ENCODE measurements around the gene PIWIL4. TPM values are rescaled to one million over a fixed set of nuclear protein-coding genes. Genes with fewer than 3 reads are reported as not detected.
A peak's percentile ranks its signal among the peaks of the same experiment; 100 is the strongest.

PIWIL4 gene
- total and polyA plus RNA-seq, 11 donors = 0.33 to 2.4 (median 1.1) TPM

DNA sequence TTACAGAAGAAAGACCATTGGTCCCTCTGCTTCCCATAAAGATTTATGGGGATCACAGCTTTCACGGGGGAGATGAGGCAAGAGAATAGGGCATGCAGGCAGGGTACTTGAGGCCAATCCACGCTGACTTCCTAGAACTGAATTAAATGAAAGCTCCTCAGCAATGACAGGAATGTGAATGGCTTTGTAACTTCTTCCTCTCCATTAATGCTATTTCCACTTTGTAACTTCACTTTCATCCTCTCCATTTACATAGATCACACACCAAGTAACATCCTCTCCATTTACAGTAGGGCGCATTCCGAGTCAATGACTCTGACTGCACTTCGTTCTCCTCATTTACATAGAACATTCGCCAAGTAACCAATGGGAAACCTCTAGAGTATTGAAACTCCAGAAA is 89.8 kb downstream of the PIWIL4 start:
- no peak for ATAC-seq
- no peaks in the 10 kb centered on the region for H3K9me3 ChIP-seq
- intact Hi-C loops (cut with DNase I) = loop anchor here in 2 of 10 donors (5.0 kb wide), 2 partner anchors 75 to 95 kb away; no protein-coding TSS in a partner anchor

DNA sequence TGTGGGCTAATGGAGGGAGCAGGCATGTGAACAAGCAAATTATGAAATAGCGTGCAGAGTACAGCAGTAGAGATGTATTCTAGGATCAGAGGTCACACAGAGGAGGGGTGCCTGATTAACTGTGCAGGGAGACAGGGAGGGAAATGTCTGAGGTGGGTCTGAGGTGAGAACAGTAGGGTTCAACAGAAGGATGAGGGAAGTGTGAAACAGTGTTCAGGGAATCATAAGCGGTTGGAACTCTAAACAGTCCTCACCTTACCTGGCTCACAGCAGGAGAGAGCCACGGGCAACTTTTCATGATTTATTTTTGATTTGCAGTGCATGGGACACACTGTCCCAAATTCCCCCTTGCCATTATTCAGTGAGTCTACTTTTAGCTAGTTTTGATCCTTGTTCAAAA is 90.5 kb downstream of the PIWIL4 start:
- intact Hi-C loops (cut with DNase I) = loop anchor here in 2 of 10 donors (5.0 kb wide), 2 partner anchors 75 to 95 kb away; no protein-coding TSS in a partner anchor
- Histone ChIP-seq H3K27ac (peak overlapping the region in 5 of 12 donors; percentile 1 to 52 (median 45)), H3K27me3 (no peaks in the 10 kb centered on the region), H3K4me3 (no peak overlapping the region), H3K36me3 (no peaks in the 10 kb centered on the region), H3K9me3 (no peaks in the 10 kb centered on the region), H3K4me1 (peaks cover 0 to 16% (median 0%) of the 10 kb centered on the region in 12 donors)
- no peak for TF ChIP-seq POLR2A (IDR thresholded peaks at IDR 0.05)
- TF ChIP-seq, protein P1, sequence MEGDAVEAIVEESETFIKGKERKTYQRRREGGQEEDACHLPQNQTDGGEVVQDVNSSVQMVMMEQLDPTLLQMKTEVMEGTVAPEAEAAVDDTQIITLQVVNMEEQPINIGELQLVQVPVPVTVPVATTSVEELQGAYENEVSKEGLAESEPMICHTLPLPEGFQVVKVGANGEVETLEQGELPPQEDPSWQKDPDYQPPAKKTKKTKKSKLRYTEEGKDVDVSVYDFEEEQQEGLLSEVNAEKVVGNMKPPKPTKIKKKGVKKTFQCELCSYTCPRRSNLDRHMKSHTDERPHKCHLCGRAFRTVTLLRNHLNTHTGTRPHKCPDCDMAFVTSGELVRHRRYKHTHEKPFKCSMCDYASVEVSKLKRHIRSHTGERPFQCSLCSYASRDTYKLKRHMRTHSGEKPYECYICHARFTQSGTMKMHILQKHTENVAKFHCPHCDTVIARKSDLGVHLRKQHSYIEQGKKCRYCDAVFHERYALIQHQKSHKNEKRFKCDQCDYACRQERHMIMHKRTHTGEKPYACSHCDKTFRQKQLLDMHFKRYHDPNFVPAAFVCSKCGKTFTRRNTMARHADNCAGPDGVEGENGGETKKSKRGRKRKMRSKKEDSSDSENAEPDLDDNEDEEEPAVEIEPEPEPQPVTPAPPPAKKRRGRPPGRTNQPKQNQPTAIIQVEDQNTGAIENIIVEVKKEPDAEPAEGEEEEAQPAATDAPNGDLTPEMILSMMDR (IDR thresholded peaks at IDR 0.05) = no peak
- no peak for DNase-seq
- WGBS, 4 donors = 80 to 90% (median 87%) methylated on average over 3 of the region's 3 CpGs
- no peak for ATAC-seq

More for the DNA sequence above, 89.8 kb downstream of the PIWIL4 start:
- 87 to 89% (median 88%) methylated on average over 6 of the region's 6 CpGs for WGBS, 4 donors
- DNase-seq = no peak
- no peak overlapping the region for H3K27ac ChIP-seq
- no peak overlapping the region for H3K4me3 ChIP-seq
- no peaks in the 10 kb centered on the region for H3K36me3 ChIP-seq
- H3K27me3 ChIP-seq = no peaks in the 10 kb centered on the region
- no peak for TF ChIP-seq POLR2A (IDR thresholded peaks at IDR 0.05)
- TF ChIP-seq, protein P1 (IDR thresholded peaks at IDR 0.05) = no peak
- H3K4me1 ChIP-seq = peaks cover 0 to 16% (median 0%) of the 10 kb centered on the region in 12 donors

DNA sequence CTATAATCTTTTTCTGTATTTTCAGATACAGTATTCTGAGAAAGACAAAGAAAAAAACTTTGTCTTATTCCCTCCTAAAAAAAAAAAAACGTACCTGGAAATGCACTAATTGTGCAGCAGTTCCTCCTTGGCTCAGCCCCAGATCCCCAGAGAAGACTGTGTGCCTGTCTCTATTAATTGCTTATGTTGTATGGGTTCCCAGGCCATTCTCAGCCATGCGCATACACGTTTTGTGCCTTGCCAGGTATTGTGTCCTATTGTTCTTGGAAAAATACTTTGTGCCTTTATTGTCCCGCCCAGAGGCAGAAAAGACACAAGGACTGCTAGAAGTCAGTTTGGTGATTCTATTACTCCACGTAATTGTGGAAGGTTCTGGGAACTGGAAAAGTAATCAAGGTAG is 91.2 kb downstream of the PIWIL4 start:
- no peak overlapping the region for H3K4me3 ChIP-seq
- H3K36me3 ChIP-seq = no peaks in the 10 kb centered on the region
- WGBS, 4 donors = 49 to 55% (median 51%) methylated on average over 5 of the region's 5 CpGs
- peaks cover 0 to 4% (median 0%) of the 10 kb centered on the region in 12 donors for H3K9me3 ChIP-seq
- ATAC-seq (peak; percentile 65 to 94 (median 74)), DNase-seq (peak in 4 of 5 donors; percentile 47 to 64 (median 56))
- peaks cover 0 to 16% (median 0%) of the 10 kb centered on the region in 12 donors for H3K4me1 ChIP-seq
- TF ChIP-seq POLR2A (IDR thresholded peaks at IDR 0.05) = no peak
- TF ChIP-seq, protein P1 (IDR thresholded peaks at IDR 0.05) = no peak
- H3K27ac ChIP-seq = peak overlapping the region in 11 of 12 donors; percentile 10 to 58 (median 42)
- intact Hi-C loops (cut with DNase I) = loop anchor here in 2 of 10 donors (5.0 kb wide), 2 partner anchors 74 to 94 kb away; no protein-coding TSS in a partner anchor
- no peaks in the 10 kb centered on the region for H3K27me3 ChIP-seq

DNA sequence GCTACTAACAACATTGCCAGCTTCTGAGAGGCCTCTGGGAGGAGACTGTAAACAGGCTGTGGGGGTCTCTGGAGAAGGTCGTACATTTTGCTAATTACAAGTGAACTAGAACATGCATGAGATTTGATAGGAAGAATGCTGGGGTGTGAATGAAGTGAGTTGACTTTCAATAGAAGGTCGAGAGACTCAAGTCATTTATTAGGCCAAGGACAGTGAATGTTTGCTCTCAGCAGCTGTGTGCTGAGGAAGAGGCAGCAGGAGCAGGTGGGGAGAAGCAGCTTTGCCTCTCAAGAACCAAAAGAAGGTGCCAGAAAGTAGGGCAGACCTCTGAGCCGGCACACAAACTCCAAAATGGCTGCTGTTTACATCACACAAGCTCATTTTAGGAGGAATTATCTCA is 91.7 kb downstream of the PIWIL4 start:
- H3K27ac ChIP-seq = peak overlapping the region in 10 of 12 donors; percentile 10 to 58 (median 42)
- 44 to 69% (median 57%) methylated on average over 3 of the region's 3 CpGs for WGBS, 4 donors
- H3K4me1 ChIP-seq = peaks cover 0 to 16% (median 0%) of the 10 kb centered on the region in 12 donors
- no peak overlapping the region for H3K4me3 ChIP-seq
- ATAC-seq (no peak), DNase-seq (no peak)
- TF ChIP-seq, protein P1 (IDR thresholded peaks at IDR 0.05) = no peak
- TF ChIP-seq POLR2A (IDR thresholded peaks at IDR 0.05) = no peak
- H3K36me3 ChIP-seq = no peaks in the 10 kb centered on the region
- H3K9me3 ChIP-seq = peaks cover 0 to 5% (median 0%) of the 10 kb centered on the region in 12 donors
- H3K27me3 ChIP-seq = no peaks in the 10 kb centered on the region
- intact Hi-C loops (cut with DNase I) = loop anchor here in 2 of 10 donors (5.0 kb wide), 2 partner anchors 73 to 93 kb away; no protein-coding TSS in a partner anchor
